SK-N-SH treated with all-trans-retinoic acid at 6 μM for 48 hours (cell line): ENCODE results near the gene FAM241B.

Source experiments
- ATAC-seq: fragments of 200-7000 bp; cut with Tn5 transposase; 3 replicates; pipeline ENCODE4 v1.9.1; 2020; ENCODE audit warnings: mild to moderate bottlenecking, moderate library complexity
- ARNTL ChIP-seq: fragments of 450-650 bp; formaldehyde crosslinking; IDR thresholded peaks from 2 replicates; pipeline ENCODE4 v1.5.0; 2020; ENCODE audit warnings: low read depth, mild to moderate bottlenecking, moderate library complexity, borderline replicate concordance
- BACH2 ChIP-seq: fragments of 250-450 bp; sonication (Bioruptor Pico); IDR thresholded peaks from 2 replicates; pipeline ENCODE4 v1.9.0; 2021; ENCODE audit warnings: mild to moderate bottlenecking, borderline replicate concordance
- CSDC2 ChIP-seq: fragments of 250-450 bp; sonication (Bioruptor Pico); IDR thresholded peaks from 2 replicates; pipeline ENCODE4 v1.5.0; 2020; ENCODE audit warnings: mild to moderate bottlenecking, moderate library complexity
- ESRRG ChIP-seq: fragments of 250-450 bp; sonication (Bioruptor Pico); IDR thresholded peaks from 2 replicates; pipeline ENCODE4 v1.6.1; 2021; ENCODE audit warnings: mild to moderate bottlenecking
- GLIS3 ChIP-seq: fragments of 250-450 bp; sonication (Bioruptor Pico); IDR thresholded peaks from 2 replicates; pipeline ENCODE4 v1.5.0; 2020; ENCODE audit warnings: mild to moderate bottlenecking, moderate library complexity
- ISL1 ChIP-seq: fragments of 250-450 bp; sonication (Bioruptor Pico); IDR thresholded peaks from 2 replicates; pipeline ENCODE4 v2.1.2; 2022; ENCODE audit warnings: mild to moderate bottlenecking, moderate library complexity
- OSR1 ChIP-seq: fragments of 250-450 bp; sonication (Bioruptor Pico); IDR thresholded peaks from 2 replicates; pipeline ENCODE4 v1.8.0; 2022; ENCODE audit warnings: moderate library complexity, mild to moderate bottlenecking, inconsistent platforms
- PPARA ChIP-seq: fragments of 250-450 bp; sonication (Bioruptor Pico); IDR thresholded peaks from 2 replicates; pipeline ENCODE4 v1.5.0; 2020; ENCODE audit warnings: mild to moderate bottlenecking, borderline replicate concordance
- RARB ChIP-seq: fragments of 250-450 bp; sonication (Bioruptor Pico); IDR thresholded peaks from 2 replicates; pipeline ENCODE4 v1.8.0; 2021; ENCODE audit warnings: mild to moderate bottlenecking, moderate library complexity
- SNAI2 ChIP-seq: fragments of 250-450 bp; sonication (Bioruptor Pico); IDR thresholded peaks from 2 replicates; pipeline ENCODE4 v1.5.0; 2020; ENCODE audit warnings: mild to moderate bottlenecking, moderate library complexity
- TCF4 ChIP-seq: fragments of 250-450 bp; sonication (Bioruptor Pico); IDR thresholded peaks from 2 replicates; pipeline ENCODE4 v1.8.0; 2021; ENCODE audit warnings: mild to moderate bottlenecking, moderate library complexity, borderline replicate concordance
- TOX ChIP-seq: fragments of 250-450 bp; sonication (Bioruptor Pico); IDR thresholded peaks from 2 replicates; pipeline ENCODE4 v1.8.0; 2021; ENCODE audit warnings: mild to moderate bottlenecking, moderate library complexity, borderline replicate concordance
- ZC3H10 ChIP-seq: fragments of 250-450 bp; sonication (Bioruptor Pico); IDR thresholded peaks from 2 replicates; pipeline ENCODE4 v1.5.1; 2021; ENCODE audit warnings: mild to moderate bottlenecking, moderate library complexity
- ZFP3 ChIP-seq: fragments of 250-450 bp; sonication (Bioruptor Pico); IDR thresholded peaks from 2 replicates; pipeline ENCODE4 v1.5.0; 2020; ENCODE audit warnings: mild to moderate bottlenecking, moderate library complexity
- ZFP30 ChIP-seq: fragments of 450-650 bp; formaldehyde crosslinking; IDR thresholded peaks from 2 replicates; pipeline ENCODE4 v1.5.0; 2022; ENCODE audit warnings: mild to moderate bottlenecking, moderate library complexity
- ZNF565 ChIP-seq: fragments of 450-650 bp; formaldehyde crosslinking; conservative IDR thresholded peaks from 2 replicates; pipeline ENCODE4 v1.5.0; 2020; ENCODE audit warnings: low read depth, mild to moderate bottlenecking, moderate library complexity
- ZNF70 ChIP-seq: fragments of 450-650 bp; formaldehyde crosslinking; IDR thresholded peaks from 2 replicates; pipeline ENCODE4 v1.5.0; 2020; ENCODE audit warnings: mild to moderate bottlenecking, moderate library complexity
- ZNF8 ChIP-seq: fragments of 450-650 bp; formaldehyde crosslinking; IDR thresholded peaks from 2 replicates; pipeline ENCODE4 v1.5.0; 2020; ENCODE audit warnings: mild to moderate bottlenecking, moderate library complexity
- TF ChIP-seq, protein P1 (sequence below): fragments of 250-450 bp; sonication (Bioruptor Pico); IDR thresholded peaks from 2 replicates; pipeline ENCODE4 v1.5.1; 2021; ENCODE audit warnings: mild to moderate bottlenecking, moderate library complexity
- TF ChIP-seq, protein P2 (sequence below): fragments of 250-450 bp; sonication (Bioruptor Pico); IDR thresholded peaks from 2 replicates; pipeline ENCODE4 v1.8.0; 2020; ENCODE audit warnings: mild to moderate bottlenecking, moderate library complexity, borderline replicate concordance
- TF ChIP-seq, protein P3 (sequence below): fragments of 250-450 bp; sonication (Bioruptor Pico); IDR thresholded peaks from 2 replicates; pipeline ENCODE4 v1.5.0; 2020; ENCODE audit warnings: mild to moderate bottlenecking, moderate library complexity
- TF ChIP-seq, protein P4 (sequence below): fragments of 250-450 bp; sonication (Bioruptor Pico); IDR thresholded peaks from 2 replicates; pipeline ENCODE4 v1.5.1; 2020; ENCODE audit warnings: low read depth, mild to moderate bottlenecking, moderate library complexity

The FAM241B gene

DNA sequence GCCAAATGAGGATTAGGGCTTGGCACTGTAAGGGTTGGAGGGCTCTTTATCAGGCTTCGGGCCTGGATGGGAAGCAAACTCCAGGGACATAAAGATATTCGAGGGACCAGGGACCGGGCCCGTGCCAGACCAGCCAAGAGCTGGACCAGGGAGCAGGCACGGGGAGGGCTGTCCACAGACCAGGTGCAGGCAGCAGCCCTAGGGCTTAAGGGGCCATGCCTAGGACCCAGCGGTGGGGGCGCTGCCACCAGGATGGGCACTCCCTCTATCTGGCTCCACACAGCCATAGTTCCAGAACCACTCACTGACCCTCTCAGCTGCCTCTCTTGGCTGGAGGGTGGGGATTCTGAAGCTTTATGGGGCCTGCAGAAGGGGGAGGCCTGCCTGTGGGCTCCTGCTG lies 32.9 kb downstream of the FAM241B start:
- no peak for ATAC-seq
- TF ChIP-seq OSR1 (CRISPR knock-in tag) (no peak), ZNF565 (CRISPR knock-in tag) (no peak), SNAI2 (CRISPR knock-in tag) (no peak), GLIS3 (CRISPR knock-in tag) (no peak), TOX (CRISPR knock-in tag) (no peak)
- TF ChIP-seq, protein P1, sequence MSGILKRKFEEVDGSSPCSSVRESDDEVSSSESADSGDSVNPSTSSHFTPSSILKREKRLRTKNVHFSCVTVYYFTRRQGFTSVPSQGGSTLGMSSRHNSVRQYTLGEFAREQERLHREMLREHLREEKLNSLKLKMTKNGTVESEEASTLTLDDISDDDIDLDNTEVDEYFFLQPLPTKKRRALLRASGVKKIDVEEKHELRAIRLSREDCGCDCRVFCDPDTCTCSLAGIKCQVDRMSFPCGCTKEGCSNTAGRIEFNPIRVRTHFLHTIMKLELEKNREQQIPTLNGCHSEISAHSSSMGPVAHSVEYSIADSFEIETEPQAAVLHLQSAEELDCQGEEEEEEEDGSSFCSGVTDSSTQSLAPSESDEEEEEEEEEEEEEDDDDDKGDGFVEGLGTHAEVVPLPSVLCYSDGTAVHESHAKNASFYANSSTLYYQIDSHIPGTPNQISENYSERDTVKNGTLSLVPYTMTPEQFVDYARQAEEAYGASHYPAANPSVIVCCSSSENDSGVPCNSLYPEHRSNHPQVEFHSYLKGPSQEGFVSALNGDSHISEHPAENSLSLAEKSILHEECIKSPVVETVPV (CRISPR knock-in tag), result no peak
- TF ChIP-seq, all 23 proteins: peak for 0

DNA sequence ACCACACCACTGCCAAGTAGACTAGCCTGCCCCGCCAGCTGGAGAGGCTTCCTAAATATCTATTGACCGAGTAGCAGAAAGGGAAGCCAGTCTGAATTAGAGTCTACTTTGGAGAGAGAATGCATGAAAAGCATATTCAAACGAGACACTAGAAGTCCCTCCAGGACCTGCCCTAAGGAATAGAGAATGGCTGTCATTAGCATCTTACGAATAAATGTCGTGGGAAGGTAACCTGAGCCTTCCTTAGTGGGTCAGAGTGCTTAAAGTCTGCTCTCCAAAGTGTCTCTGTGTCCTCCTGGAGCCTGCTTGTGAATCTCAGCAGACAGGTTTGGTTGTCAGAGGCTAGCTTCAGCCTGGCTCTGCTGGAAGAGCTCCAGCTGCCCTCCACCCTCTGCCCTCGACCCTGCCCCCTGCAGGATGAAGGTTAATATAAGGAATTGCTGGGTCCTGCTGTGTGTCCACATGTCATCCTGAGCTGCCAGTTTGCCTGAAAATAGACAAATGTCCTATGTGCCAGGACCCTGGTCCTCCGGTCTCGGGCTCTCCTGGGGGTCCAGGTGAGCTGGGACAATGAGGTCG lies 33.4 kb downstream of the FAM241B start:
- no peak for ATAC-seq

DNA sequence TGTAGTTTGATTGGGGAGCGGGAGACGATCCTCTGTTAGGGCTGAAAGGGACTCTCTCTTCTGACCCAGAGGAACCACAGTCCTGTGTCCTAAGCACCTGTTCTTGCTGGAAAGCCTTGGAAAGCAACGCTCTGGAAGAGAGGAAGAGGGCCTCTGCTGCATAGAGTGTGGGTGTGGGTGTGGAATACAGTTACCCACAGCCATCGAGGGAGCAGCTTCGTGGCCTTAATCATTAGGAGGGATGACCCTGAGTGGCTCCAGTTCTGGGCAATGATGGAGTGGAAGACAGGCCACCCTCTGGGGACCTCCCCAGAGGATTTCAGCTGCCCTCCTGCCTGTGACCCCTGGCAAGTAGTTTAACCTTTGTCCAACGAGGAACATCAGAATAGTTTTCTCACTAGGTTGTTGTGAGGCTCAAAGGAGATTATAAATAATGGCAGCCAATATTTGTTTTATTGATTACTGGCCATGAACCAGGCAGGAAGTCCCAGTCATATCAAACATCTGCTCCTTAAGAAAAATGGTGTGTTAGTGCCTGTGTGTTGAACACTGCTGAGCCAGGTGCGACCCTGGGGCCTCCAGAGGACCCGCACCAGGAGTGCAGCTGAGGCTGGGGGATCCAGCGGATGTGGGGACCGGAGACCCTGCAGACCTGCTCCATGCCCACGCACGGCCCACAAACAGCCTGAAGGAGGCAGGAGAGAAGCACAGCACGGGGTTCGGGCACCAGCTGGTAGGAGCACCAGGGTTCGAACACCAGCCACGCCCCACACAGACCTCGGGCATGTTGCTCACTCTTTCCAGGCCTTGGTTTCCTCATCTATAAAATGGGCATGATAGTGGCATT lies 35.6 kb downstream of the FAM241B start:
- no peak for ATAC-seq
- TF ChIP-seq ZNF8 (CRISPR knock-in tag), result no peak
- no peak for TF ChIP-seq ZFP3
- TF ChIP-seq, protein P1 (CRISPR knock-in tag), result no peak
- TF ChIP-seq, protein P2, sequence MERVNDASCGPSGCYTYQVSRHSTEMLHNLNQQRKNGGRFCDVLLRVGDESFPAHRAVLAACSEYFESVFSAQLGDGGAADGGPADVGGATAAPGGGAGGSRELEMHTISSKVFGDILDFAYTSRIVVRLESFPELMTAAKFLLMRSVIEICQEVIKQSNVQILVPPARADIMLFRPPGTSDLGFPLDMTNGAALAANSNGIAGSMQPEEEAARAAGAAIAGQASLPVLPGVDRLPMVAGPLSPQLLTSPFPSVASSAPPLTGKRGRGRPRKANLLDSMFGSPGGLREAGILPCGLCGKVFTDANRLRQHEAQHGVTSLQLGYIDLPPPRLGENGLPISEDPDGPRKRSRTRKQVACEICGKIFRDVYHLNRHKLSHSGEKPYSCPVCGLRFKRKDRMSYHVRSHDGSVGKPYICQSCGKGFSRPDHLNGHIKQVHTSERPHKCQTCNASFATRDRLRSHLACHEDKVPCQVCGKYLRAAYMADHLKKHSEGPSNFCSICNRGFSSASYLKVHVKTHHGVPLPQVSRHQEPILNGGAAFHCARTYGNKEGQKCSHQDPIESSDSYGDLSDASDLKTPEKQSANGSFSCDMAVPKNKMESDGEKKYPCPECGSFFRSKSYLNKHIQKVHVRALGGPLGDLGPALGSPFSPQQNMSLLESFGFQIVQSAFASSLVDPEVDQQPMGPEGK (CRISPR knock-in tag), result no peak
- no peak for TF ChIP-seq RARB (CRISPR knock-in tag)
- TF ChIP-seq PPARA, result no peak
- TF ChIP-seq SNAI2 (CRISPR knock-in tag), result no peak
- TF ChIP-seq ESRRG (CRISPR knock-in tag), result no peak
- TF ChIP-seq ZC3H10 (CRISPR knock-in tag), result no peak

More for the DNA sequence above, 33.4 kb downstream of the FAM241B start:
- TF ChIP-seq ZFP3 (no peak), TOX (CRISPR knock-in tag) (no peak), TCF4 (CRISPR knock-in tag) (no peak), SNAI2 (CRISPR knock-in tag) (no peak), ZFP30 (CRISPR knock-in tag) (no peak), ISL1 (no peak), ARNTL (CRISPR knock-in tag) (no peak), ZNF8 (CRISPR knock-in tag) (no peak), RARB (CRISPR knock-in tag) (no peak), ESRRG (CRISPR knock-in tag) (no peak), BACH2 (CRISPR knock-in tag) (no peak), ZNF70 (CRISPR knock-in tag) (no peak), PPARA (no peak), CSDC2 (CRISPR knock-in tag) (no peak)
- TF ChIP-seq, protein P2 (CRISPR knock-in tag), result no peak
- TF ChIP-seq, protein P3, sequence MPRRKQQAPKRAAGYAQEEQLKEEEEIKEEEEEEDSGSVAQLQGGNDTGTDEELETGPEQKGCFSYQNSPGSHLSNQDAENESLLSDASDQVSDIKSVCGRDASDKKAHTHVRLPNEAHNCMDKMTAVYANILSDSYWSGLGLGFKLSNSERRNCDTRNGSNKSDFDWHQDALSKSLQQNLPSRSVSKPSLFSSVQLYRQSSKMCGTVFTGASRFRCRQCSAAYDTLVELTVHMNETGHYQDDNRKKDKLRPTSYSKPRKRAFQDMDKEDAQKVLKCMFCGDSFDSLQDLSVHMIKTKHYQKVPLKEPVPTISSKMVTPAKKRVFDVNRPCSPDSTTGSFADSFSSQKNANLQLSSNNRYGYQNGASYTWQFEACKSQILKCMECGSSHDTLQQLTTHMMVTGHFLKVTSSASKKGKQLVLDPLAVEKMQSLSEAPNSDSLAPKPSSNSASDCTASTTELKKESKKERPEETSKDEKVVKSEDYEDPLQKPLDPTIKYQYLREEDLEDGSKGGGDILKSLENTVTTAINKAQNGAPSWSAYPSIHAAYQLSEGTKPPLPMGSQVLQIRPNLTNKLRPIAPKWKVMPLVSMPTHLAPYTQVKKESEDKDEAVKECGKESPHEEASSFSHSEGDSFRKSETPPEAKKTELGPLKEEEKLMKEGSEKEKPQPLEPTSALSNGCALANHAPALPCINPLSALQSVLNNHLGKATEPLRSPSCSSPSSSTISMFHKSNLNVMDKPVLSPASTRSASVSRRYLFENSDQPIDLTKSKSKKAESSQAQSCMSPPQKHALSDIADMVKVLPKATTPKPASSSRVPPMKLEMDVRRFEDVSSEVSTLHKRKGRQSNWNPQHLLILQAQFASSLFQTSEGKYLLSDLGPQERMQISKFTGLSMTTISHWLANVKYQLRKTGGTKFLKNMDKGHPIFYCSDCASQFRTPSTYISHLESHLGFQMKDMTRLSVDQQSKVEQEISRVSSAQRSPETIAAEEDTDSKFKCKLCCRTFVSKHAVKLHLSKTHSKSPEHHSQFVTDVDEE (CRISPR knock-in tag), result no peak
- TF ChIP-seq, protein P1 (CRISPR knock-in tag), result no peak
- TF ChIP-seq, protein P4, sequence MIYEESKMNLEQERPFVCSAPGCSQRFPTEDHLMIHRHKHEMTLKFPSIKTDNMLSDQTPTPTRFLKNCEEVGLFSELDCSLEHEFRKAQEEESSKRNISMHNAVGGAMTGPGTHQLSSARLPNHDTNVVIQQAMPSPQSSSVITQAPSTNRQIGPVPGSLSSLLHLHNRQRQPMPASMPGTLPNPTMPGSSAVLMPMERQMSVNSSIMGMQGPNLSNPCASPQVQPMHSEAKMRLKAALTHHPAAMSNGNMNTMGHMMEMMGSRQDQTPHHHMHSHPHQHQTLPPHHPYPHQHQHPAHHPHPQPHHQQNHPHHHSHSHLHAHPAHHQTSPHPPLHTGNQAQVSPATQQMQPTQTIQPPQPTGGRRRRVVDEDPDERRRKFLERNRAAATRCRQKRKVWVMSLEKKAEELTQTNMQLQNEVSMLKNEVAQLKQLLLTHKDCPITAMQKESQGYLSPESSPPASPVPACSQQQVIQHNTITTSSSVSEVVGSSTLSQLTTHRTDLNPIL (CRISPR knock-in tag), result no peak
